Heart left ventricle (tissue), 16 donors: ENCODE data around the gene CNTN4. TPM values are rescaled to one million over a fixed set of nuclear protein-coding genes. Genes with fewer than 3 reads are reported as not detected.

Experiments used
- ATAC-seq, 4 donors: fragments of 200-7000 bp; cut with Tn5 transposase; one replicate each; pipeline ENCODE4 v1.9.1; 2020 to 2022; ENCODE audit warnings: moderate library complexity in 4 of 4, mild to moderate bottlenecking in 3 of 4, moderate number of reproducible peaks in 1 of 4
- DNase-seq, 5 donors: peaks; one replicate each; pipeline ENCODE4 v3.0.0-alpha.2; 2020
- H3K27ac ChIP-seq, 12 donors: fragments of 200-600 bp; sonication (generic) in 4 of 12; one replicate each; pipeline versions ENCODE4 v1.5.0 to v1.8.0; 2016 to 2022; ENCODE audit warnings: mild to moderate bottlenecking in 2 of 12
- H3K27me3 ChIP-seq, 9 donors: fragments of 200-600 bp; sonication (generic) in 2 of 9; one replicate each; pipeline versions ENCODE4 v1.5.1 to v1.8.0; 2016 to 2022; ENCODE audit warnings: mild to moderate bottlenecking in 3 of 9
- H3K36me3 ChIP-seq, 9 donors: fragments of 200-600 bp; sonication (generic) in 2 of 9; one replicate each; pipeline versions ENCODE4 v1.5.0 to v1.8.0; 2018 to 2022; ENCODE audit warnings: mild to moderate bottlenecking in 2 of 9
- H3K4me1 ChIP-seq, 12 donors: fragments of 200-600 bp; sonication (generic) in 4 of 12; one replicate each; pipeline versions ENCODE4 v1.5.0 to v1.8.0; 2016 to 2022; ENCODE audit warnings: mild to moderate bottlenecking in 3 of 12
- H3K4me3 ChIP-seq, 12 donors: fragments of 200-600 bp; sonication (generic) in 4 of 12; one replicate each; pipeline versions ENCODE4 v1.5.0 to v1.8.0; 2017 to 2022; ENCODE audit warnings: mild to moderate bottlenecking in 9 of 12, moderate library complexity in 4 of 12
- H3K9me3 ChIP-seq, 12 donors: fragments of 200-600 bp; sonication (generic) in 4 of 12; one replicate each; pipeline versions ENCODE4 v1.5.0 to v1.8.0; 2016 to 2022; ENCODE audit warnings: mild to moderate bottlenecking in 1 of 12
- CTCF ChIP-seq, 12 donors: fragments of 200-600 bp; sonication (generic) in 4 of 12; IDR thresholded peaks; one replicate each; pipeline versions ENCODE4 v1.5.0 to v1.8.0; 2018 to 2022; ENCODE audit warnings: antibody characterized with exemption in 12 of 12, mild to moderate bottlenecking in 5 of 12
- POLR2A ChIP-seq, 2 donors: fragments of 450-650 bp; IDR thresholded peaks; one replicate each; pipeline ENCODE4 v1.6.1; 2017; ENCODE audit warnings: antibody characterized with exemption in 2 of 2, mild to moderate bottlenecking in 2 of 2, moderate library complexity in 2 of 2
- WGBS, 4 donors: extraction: QIAGEN DNeasy Blood & Tissue Kit in 2 of 4; methylation state at CpG; one replicate each; pipeline versions ENCODE4 v1.1.5 to v1.1.7; 2013 to 2018; 5-methylcytosine and 5-hydroxymethylcytosine counted together
- intact Hi-C, 10 donors: fragments of 100-400 bp; cut with DNase I; formaldehyde crosslinking; loops; one replicate each; pipeline versions ENCODE4 v1.11.1 to v1.14.2; 2022
- polyA plus RNA-seq, 2 donors: library from polyadenylated mRNA; stranded (reverse); fragments of 200-250 nt; gene quantifications; one replicate each; pipeline ENCODE4 v1.2.3, GENCODE V29; 2013
- total RNA-seq, 9 donors: library from RNA; depleted of rRNA in 2 of 9; stranded (reverse); fragments of >200 nt in 2 of 9; fragmentation: NEBNext Ultra II Directional in 3 of 9; extraction: Animal tissue kit (Norgen Biotek cat#: 25700) in 3 of 9; gene quantifications; one replicate each; pipeline versions ENCODE4 v1.1.0 to v1.2.4, GENCODE V29; 2016 to 2023
- donor health status: ischemic (EF 13 %, LVEDD 7.1; RV severe dilation, severe dysfunction).
- donor health status: healthy with polysubstance abuse.
- donor health status: DM: no; HTN: yes; CAD: no.
- donor health status: DM: no; HTN: no; CAD: no.
- donor health status: ischemic (EF 25% LVEDD 6.9; RV normal size, moderate dysfunction).
- donor health status: ischemic (EF 25% LVEDD 5.7; RV mildly dilated, moderate dysfunction).
- donor health status: healthy.
- donor health status: DM: yes; HTN: yes; CAD: no.
- donor health status: ischemic (EF 35%, LVEDD 5.7; RV mildly dilated, moderate dysfunction).
- donor health status: nonischemic (EF 11% LVEDD 7.7; RV severe dilation, severe dysfunction).
- donor health status: DM: yes; HTN: yes; CAD: no.
- donor health status: PGD.
- donor health status: ischemic (EF 29% LVEDD 5.4; RV normal size, mild dysfunction).
- donor health status: nonischemic (EF 23%, LVEDD 6.1; RV moderate dilation, normal function).

The CNTN4 gene
- total and polyA plus RNA-seq, 11 donors = 0.30 to 6.7 (median 1.2) TPM

- Histone ChIP-seq H3K4me3 (no peak overlapping the region), H3K27me3 (no peaks in the 10 kb centered on the region), H3K27ac (no peak overlapping the region), H3K36me3 (no peaks in the 10 kb centered on the region), H3K9me3 (no peaks in the 10 kb centered on the region), H3K4me1 (peaks cover 0 to 2% (median 0%) of the 10 kb centered on the region in 12 donors)
- no peak for DNase-seq
- intact Hi-C loops = no loop called here
- TF ChIP-seq POLR2A (IDR thresholded peaks at IDR 0.05) (no peak), CTCF (IDR thresholded peaks at IDR 0.05) (no peak)
- ATAC-seq = no peak
- WGBS, 4 donors = 55 to 63% (median 58%) methylated on average over 4 of the region's 4 CpGs
Measured at GRCh38 chr3:2236203-2236602, 137.5 kb downstream of the CNTN4 start.

- Histone ChIP-seq H3K27ac (no peak overlapping the region), H3K4me1 (peaks cover 0 to 4% (median 0%) of the 10 kb centered on the region in 12 donors), H3K27me3 (no peaks in the 10 kb centered on the region), H3K36me3 (no peaks in the 10 kb centered on the region), H3K9me3 (no peaks in the 10 kb centered on the region), H3K4me3 (no peak overlapping the region)
- intact Hi-C loops = no loop called here
- ATAC-seq (no peak), DNase-seq (no peak)
- TF ChIP-seq POLR2A (IDR thresholded peaks at IDR 0.05) = no peak
- TF ChIP-seq CTCF (IDR thresholded peaks at IDR 0.05) = no peak
Measured at GRCh38 chr3:2244137-2244536, 145.5 kb downstream of the CNTN4 start.

GRCh38 chr3:2246873-2247648 lies 148.4 kb downstream of the CNTN4 start:
- 78 to 82% (median 79%) methylated on average over 6 of the region's 6 CpGs for WGBS, 4 donors
- ATAC-seq (no peak), DNase-seq (no peak)
- Histone ChIP-seq H3K27ac (no peak overlapping the region), H3K4me1 (no peaks in the 10 kb centered on the region), H3K36me3 (no peaks in the 10 kb centered on the region), H3K9me3 (no peaks in the 10 kb centered on the region), H3K27me3 (no peaks in the 10 kb centered on the region), H3K4me3 (no peak overlapping the region)
- intact Hi-C loops = no loop called here
- TF ChIP-seq CTCF (IDR thresholded peaks at IDR 0.05) (no peak), POLR2A (IDR thresholded peaks at IDR 0.05) (no peak)

GRCh38 chr3:2247831-2248230 lies 149.2 kb downstream of the CNTN4 start:
- H3K4me1 ChIP-seq = no peaks in the 10 kb centered on the region
- H3K4me3 ChIP-seq = no peak overlapping the region
- no peak overlapping the region for H3K27ac ChIP-seq
- DNase-seq (no peak), ATAC-seq (no peak)
- TF ChIP-seq CTCF (IDR thresholded peaks at IDR 0.05) = no peak
- TF ChIP-seq POLR2A (IDR thresholded peaks at IDR 0.05) = no peak
- intact Hi-C loops = no loop called here
- H3K27me3 ChIP-seq = no peaks in the 10 kb centered on the region
- no peaks in the 10 kb centered on the region for H3K9me3 ChIP-seq
- no peaks in the 10 kb centered on the region for H3K36me3 ChIP-seq
- 62 to 76% (median 67%) methylated on average over 4 of the region's 4 CpGs for WGBS, 4 donors
